LNCaP clone FGC (cell line): ENCODE measurements around the gene TAF12.

Experiments used
- DNase-seq: peaks from one replicate; pipeline ENCODE4 v3.0.0-alpha.2; 2011; ENCODE audit warnings: low read depth
- H3K4me3 ChIP-seq: 2 replicates; pipeline ENCODE4 v1.5.1; 2011; ENCODE audit warnings: mild to moderate bottlenecking, low read depth, low read length, control low read depth
- CTCF ChIP-seq: IDR thresholded peaks from 2 replicates; pipeline ENCODE4 v1.5.1; 2012; ENCODE audit warnings: mild to moderate bottlenecking; ENCODE audit not compliant: control insufficient read depth, insufficient read depth; ENCODE audit errors: extremely low read depth

The TAF12 gene

GRCh38 chr1:28564310-28564709 is 78.6 kb downstream of the TAF12 start:
- DNase-seq: no peak
- no peak overlapping the region for H3K4me3 ChIP-seq
- TF ChIP-seq CTCF: no peak

- TF ChIP-seq CTCF: no peak
- H3K4me3 ChIP-seq: no peak overlapping the region
- DNase-seq: no peak
Measured at GRCh38 chr1:28560886-28561285, 82.0 kb downstream of the TAF12 start.
